Smooth muscle cell (in vitro differentiated cells): Measurements from ENCODE around the gene RAB25. TPM values are rescaled to one million over a fixed set of nuclear protein-coding genes. Genes with fewer than 3 reads are reported as not detected.

Experiments used
- DNase-seq: peaks from one replicate; lab custom pipeline; 2025; ENCODE audit not compliant: unreplicated experiment; lab: John Stamatoyannopoulos, UW
- H2AFZ ChIP-seq: fragments of 200-600 bp; sonication (generic); 2 replicates; pipeline ENCODE4 v1.6.0; 2016; ENCODE audit warnings: antibody characterized with exemption, low read depth, mild to moderate bottlenecking
- H3F3A ChIP-seq: fragments of 200-600 bp; sonication (generic); 2 replicates; pipeline ENCODE4 v1.6.0; 2017; ENCODE audit warnings: antibody characterized with exemption, low read depth
- H3K27ac ChIP-seq: fragments of 200-600 bp; sonication (generic); 2 replicates; pipeline ENCODE4 v1.5.1; 2016; ENCODE audit warnings: low read depth, mild to moderate bottlenecking
- H3K27me3 ChIP-seq: fragments of 200-600 bp; sonication (generic); 2 replicates; pipeline ENCODE4 v1.6.1; 2016; ENCODE audit warnings: low read depth, mild to moderate bottlenecking
- H3K36me3 ChIP-seq: fragments of 200-600 bp; sonication (generic); 2 replicates; pipeline ENCODE4 v1.5.1; 2016; ENCODE audit warnings: low read depth
- H3K4me1 ChIP-seq: fragments of 200-600 bp; sonication (generic); 2 replicates; pipeline ENCODE4 v1.5.1; 2016; ENCODE audit warnings: low read depth
- H3K4me2 ChIP-seq: fragments of 200-600 bp; sonication (generic); 2 replicates; pipeline ENCODE4 v1.6.0; 2016; ENCODE audit warnings: mild to moderate bottlenecking
- H3K4me3 ChIP-seq: fragments of 200-600 bp; sonication (generic); 2 replicates; pipeline ENCODE4 v1.5.1; 2016; ENCODE audit warnings: mild to moderate bottlenecking
- H3K79me2 ChIP-seq: fragments of 200-600 bp; sonication (generic); 2 replicates; pipeline ENCODE4 v1.6.0; 2016; ENCODE audit warnings: low read depth, mild to moderate bottlenecking
- H3K9ac ChIP-seq: fragments of 200-600 bp; sonication (generic); 2 replicates; pipeline ENCODE4 v1.6.0; 2016; ENCODE audit warnings: low read depth
- H3K9me3 ChIP-seq: fragments of 200-600 bp; sonication (generic); replicated peaks from 2 replicates; pipeline ENCODE4 v1.5.1; 2016; ENCODE audit warnings: low read depth
- H4K20me1 ChIP-seq: fragments of 200-600 bp; sonication (generic); 2 replicates; pipeline ENCODE4 v1.6.0; 2016; ENCODE audit warnings: low read depth
- CTCF ChIP-seq: fragments of 200-600 bp; sonication (generic); IDR thresholded peaks from 2 replicates; pipeline ENCODE4 v1.5.1; 2017; ENCODE audit warnings: borderline replicate concordance, mild to moderate bottlenecking, antibody characterized with exemption; ENCODE audit not compliant: insufficient read depth, poor library complexity, severe bottlenecking
- WGBS: methylation state at CpG from one replicate; pipeline ENCODE4 v1.1.7; 2016; ENCODE audit warnings: low lambda C conversion rate; 5-methylcytosine and 5-hydroxymethylcytosine counted together
- polyA plus RNA-seq: library from polyadenylated mRNA; unstranded; fragments of >200 nt; fragmentation: Nextera tagmentation; extraction: Ambion mirVana; gene quantifications from 2 replicates; pipeline ENCODE4 v1.2.1, GENCODE V29; 2016
- total RNA-seq: library from RNA; depleted of rRNA; stranded (reverse); fragments of >200 nt; gene quantifications from 2 replicates; pipeline ENCODE4 v1.2.3, GENCODE V29; 2014

RAB25 gene
- total and polyA plus RNA-seq, 2 experiments from 2014 or later = 8.9 to 16.8 TPM

- WGBS = under 1% methylated on average over 51 of the region's 53 CpGs
- Histone ChIP-seq H4K20me1 (peaks cover 6% of the 10 kb centered on the region), H3K27ac (peak within 1 kb of the TSS; percentile 95), H3K4me1 (peaks cover 8% of the 10 kb centered on the region), H3F3A (peaks cover 10% of the 10 kb centered on the region), H3K4me2 (peak within 1 kb of the TSS; percentile 94), H3K79me2 (peaks cover 29% of the 10 kb centered on the region), H3K36me3 (no peaks in the 10 kb centered on the region), H2AFZ (peak within 1 kb of the TSS; percentile 81), H3K27me3 (no peaks in the 10 kb centered on the region), H3K9me3 (no peaks in the 10 kb centered on the region), H3K9ac (peak within 1 kb of the TSS; percentile 86), H3K4me3 (peak within 1 kb of the TSS; percentile 78)
- peak; percentile 88 for DNase-seq
- no peak for TF ChIP-seq CTCF
Observed at GRCh38 chr1:156054500-156055280, 6.3 kb upstream of the RAB25 start, which contains the start of gene LAMTOR2. Gene LAMTOR2 (plus strand): TSS chr1:156054782. CDS start chr1:156054890, 108 bp downstream.

GRCh38 chr1:156055281-156056048 lies 5.5 kb upstream of the RAB25 start:
- no peak for DNase-seq
- Histone ChIP-seq H3K9me3 (no peaks in the 10 kb centered on the region), H3K79me2 (peaks cover 29% of the 10 kb centered on the region), H3K4me1 (peaks cover 8% of the 10 kb centered on the region), H3K27me3 (no peaks in the 10 kb centered on the region), H3K4me2 (peak overlapping the region; percentile 94), H3K9ac (peak overlapping the region; percentile 54), H3K27ac (no peak overlapping the region), H3K4me3 (peak overlapping the region; percentile 78), H3F3A (peaks cover 10% of the 10 kb centered on the region), H2AFZ (peak overlapping the region; percentile 81), H4K20me1 (peaks cover 6% of the 10 kb centered on the region), H3K36me3 (no peaks in the 10 kb centered on the region)
- TF ChIP-seq CTCF = no peak
- WGBS = 32% methylated on average over 17 of the region's 17 CpGs

DNA sequence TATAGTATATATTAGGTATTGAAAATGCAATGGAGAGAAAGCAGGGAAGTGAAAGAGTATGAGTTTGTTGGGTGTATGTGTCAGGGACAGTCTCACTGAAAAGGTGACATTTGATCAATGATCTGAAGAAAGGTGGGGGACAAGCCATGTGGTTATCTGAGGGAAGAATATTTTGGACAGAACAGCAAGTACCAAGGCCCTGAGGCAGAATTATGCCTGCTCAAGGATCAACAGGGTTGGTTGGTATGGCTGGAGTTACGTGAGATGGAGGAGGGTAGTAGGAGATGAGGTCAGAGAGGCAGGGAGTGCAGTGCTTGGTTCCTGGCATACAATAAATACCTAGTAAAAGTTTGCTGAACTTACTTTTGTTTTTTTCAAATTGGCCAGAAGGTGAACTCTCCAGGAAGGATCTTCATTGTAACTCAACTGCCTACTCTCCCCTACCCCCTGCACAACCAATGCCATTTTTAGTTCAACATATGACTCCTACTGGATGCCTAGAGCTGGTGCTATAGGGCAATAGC lies 4.6 kb upstream of the RAB25 start:
- WGBS = 93% methylated on average over 1 of the region's 1 CpG
- H4K20me1 ChIP-seq = peaks cover 6% of the 10 kb centered on the region
- peaks cover 10% of the 10 kb centered on the region for H3F3A ChIP-seq
- H3K4me1 ChIP-seq = peaks cover 15% of the 10 kb centered on the region
- H3K79me2 ChIP-seq = peaks cover 29% of the 10 kb centered on the region
- H3K9me3 ChIP-seq = no peaks in the 10 kb centered on the region
- H3K27ac ChIP-seq = no peak overlapping the region
- H3K4me2 ChIP-seq = peak overlapping the region; percentile 94
- DNase-seq = no peak
- no peak overlapping the region for H3K9ac ChIP-seq
- H2AFZ ChIP-seq = no peak overlapping the region
- no peaks in the 10 kb centered on the region for H3K27me3 ChIP-seq
- no peak for TF ChIP-seq CTCF
- no peaks in the 10 kb centered on the region for H3K36me3 ChIP-seq
- no peak overlapping the region for H3K4me3 ChIP-seq
